ENCODE measurements around the gene CCDC6. TPM values are rescaled to one million over a fixed set of nuclear protein-coding genes. Genes with fewer than 3 reads are reported as not detected.
"Not testable (repeated sequence)": the region's sequence is repeated elsewhere in the genome, so short reads cannot be mapped to it uniquely, and the experiment has no call there.

CCDC6 gene
- total RNA-seq, 1 experiment from 2014 or later = 54.9 TPM

DNA sequence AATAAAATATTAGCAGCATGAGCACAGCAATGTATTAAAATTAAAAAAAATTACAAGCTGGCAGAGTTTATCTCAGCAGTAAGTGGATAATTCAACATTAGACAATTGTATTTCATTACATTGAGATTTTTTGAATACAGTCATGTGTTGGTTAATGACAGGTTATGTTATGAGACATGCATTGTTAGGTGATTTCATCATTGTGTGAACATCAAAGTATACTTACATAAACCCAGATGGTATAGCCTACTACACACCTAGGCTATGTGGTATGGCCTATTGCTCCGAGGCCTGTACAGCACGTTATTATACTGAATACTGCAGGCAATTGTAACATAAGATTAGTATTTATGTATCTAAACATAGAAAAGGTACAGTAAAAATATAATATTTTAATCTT, 29.7 kb downstream of the CCDC6 start (continued):
- no peak for TF ChIP-seq SP1 (IDR thresholded peaks at IDR 0.05; ENCODE audit: low read depth)
- TF ChIP-seq YY1 (IDR thresholded peaks at IDR 0.05; ENCODE audit: extremely low read depth, insufficient replicate concordance, low read depth, low read length) = no peak
- TF ChIP-seq, protein P1, sequence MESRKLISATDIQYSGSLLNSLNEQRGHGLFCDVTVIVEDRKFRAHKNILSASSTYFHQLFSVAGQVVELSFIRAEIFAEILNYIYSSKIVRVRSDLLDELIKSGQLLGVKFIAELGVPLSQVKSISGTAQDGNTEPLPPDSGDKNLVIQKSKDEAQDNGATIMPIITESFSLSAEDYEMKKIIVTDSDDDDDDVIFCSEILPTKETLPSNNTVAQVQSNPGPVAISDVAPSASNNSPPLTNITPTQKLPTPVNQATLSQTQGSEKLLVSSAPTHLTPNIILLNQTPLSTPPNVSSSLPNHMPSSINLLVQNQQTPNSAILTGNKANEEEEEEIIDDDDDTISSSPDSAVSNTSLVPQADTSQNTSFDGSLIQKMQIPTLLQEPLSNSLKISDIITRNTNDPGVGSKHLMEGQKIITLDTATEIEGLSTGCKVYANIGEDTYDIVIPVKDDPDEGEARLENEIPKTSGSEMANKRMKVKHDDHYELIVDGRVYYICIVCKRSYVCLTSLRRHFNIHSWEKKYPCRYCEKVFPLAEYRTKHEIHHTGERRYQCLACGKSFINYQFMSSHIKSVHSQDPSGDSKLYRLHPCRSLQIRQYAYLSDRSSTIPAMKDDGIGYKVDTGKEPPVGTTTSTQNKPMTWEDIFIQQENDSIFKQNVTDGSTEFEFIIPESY (IDR thresholded peaks at IDR 0.05; ENCODE audit: extremely low read depth, insufficient replicate concordance, low read length) = no peak

DNA sequence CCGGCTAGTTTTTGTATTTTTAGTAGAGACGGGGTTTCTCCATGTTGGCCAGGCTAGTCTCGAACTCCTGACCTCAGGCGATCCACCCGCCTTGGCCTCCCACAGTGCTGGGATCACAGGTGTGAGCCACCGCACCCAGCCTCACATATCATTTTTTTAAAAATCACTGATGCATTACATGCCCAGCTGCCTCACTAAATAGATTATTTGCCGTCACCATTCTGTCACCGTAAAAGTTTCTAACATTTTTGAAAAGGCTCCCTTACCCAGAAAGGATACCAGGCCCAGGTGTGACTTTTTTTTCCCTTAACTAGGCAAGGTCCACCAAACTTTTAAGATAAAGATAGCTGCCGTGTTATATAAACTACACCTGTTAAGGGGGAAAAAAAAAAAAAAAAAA, 30.1 kb downstream of the CCDC6 start:
- H3K4me3 ChIP-seq (replicated peaks in 1 of 2; ENCODE audit: low read depth in 1 of 2, low read length in 2 of 2); BruUV-seq (replicated peaks); H3K9me2 ChIP-seq (ENCODE audit: insufficient read depth); CTCF ChIA-PET; H3K36me3 ChIP-seq (ENCODE audit: control insufficient read depth in 1 of 2, insufficient read depth in 2 of 2, low read length in 2 of 2); ATAC-seq; H3K9me3 ChIP-seq (ENCODE audit: control insufficient read depth in 1 of 2, insufficient read depth in 1 of 2, low read depth in 1 of 2, low read length in 2 of 2); H3K27ac ChIP-seq (ENCODE audit: low read depth, low read length); DNase-seq (ENCODE audit: low read depth, low spot score); H3K4me1 ChIP-seq (ENCODE audit: control insufficient read depth in 1 of 2, insufficient read depth in 2 of 2, low read length in 2 of 2); H4K20me1 ChIP-seq (ENCODE audit: insufficient read depth); H3K9ac ChIP-seq (ENCODE audit: low read length); H3K4me2 ChIP-seq (ENCODE audit: low read length); POLR2A ChIA-PET; intact Hi-C loops (cut with micrococcal nuclease); H2AFZ ChIP-seq (ENCODE audit: low read depth, low read length, poor library complexity, severe bottlenecking); H3K27me3 ChIP-seq (ENCODE audit: insufficient read depth, low read length); RAD21 ChIA-PET (ENCODE audit: low non-redundant PET in 1 of 2, low total read pairs in 2 of 2, uncharacterized antibody in 2 of 2, unreplicated experiment in 2 of 2): not testable (repeated sequence)
- peaks cover 96% of the 10 kb centered on the region for H3K79me2 ChIP-seq (ENCODE audit: insufficient read depth, low read length)

DNA sequence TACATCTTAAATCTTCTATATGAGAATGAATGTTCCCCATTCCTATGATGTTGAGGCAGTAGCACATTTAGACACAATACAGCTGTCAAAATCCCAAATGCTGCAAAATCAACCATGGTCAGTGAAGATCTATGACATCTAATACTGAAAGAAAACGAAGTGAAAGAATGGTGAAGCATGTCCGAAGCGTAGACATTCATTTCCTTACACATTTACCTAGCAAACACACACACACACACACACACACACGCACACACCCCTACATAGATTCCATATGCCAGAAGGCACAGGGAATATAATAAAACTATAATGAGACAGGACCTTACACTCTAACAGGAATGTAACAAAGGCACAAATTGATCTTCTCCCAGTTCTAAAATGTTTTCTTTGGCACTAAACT, 32.5 kb downstream of the CCDC6 start:
- Histone ChIP-seq H4K20me1 (ENCODE audit: insufficient read depth) (no peaks in the 10 kb centered on the region; the same call in 1 of the 2 replicates), H3K4me1 (ENCODE audit: control insufficient read depth in 1 of 2, insufficient read depth in 2 of 2, low read length in 2 of 2) (no peaks in the 10 kb centered on the region), H3K4me3 (replicated peaks in 1 of 2; ENCODE audit: low read depth in 1 of 2, low read length in 2 of 2) (no peak overlapping the region), H3K9me2 (ENCODE audit: insufficient read depth) (no peaks in the 10 kb centered on the region), H3K27me3 (ENCODE audit: insufficient read depth, low read length) (no peaks in the 10 kb centered on the region), H3K36me3 (ENCODE audit: control insufficient read depth in 1 of 2, insufficient read depth in 2 of 2, low read length in 2 of 2) (no peaks in the 10 kb centered on the region), H3K27ac (ENCODE audit: low read depth, low read length) (no peak overlapping the region), H3K9me3 (ENCODE audit: control insufficient read depth in 1 of 2, insufficient read depth in 1 of 2, low read depth in 1 of 2, low read length in 2 of 2) (no peaks in the 10 kb centered on the region), H3K4me2 (ENCODE audit: low read length) (no peak overlapping the region), H3K9ac (ENCODE audit: low read length) (no peak overlapping the region), H2AFZ (ENCODE audit: low read depth, low read length, poor library complexity, severe bottlenecking) (no peak overlapping the region), H3K79me2 (ENCODE audit: insufficient read depth, low read length) (peaks cover 95% of the 10 kb centered on the region)
- intact Hi-C loops (cut with micrococcal nuclease) = no loop called here
- DNase-seq (ENCODE audit: low read depth, low spot score) (no peak), ATAC-seq (no peak)
- RAD21 ChIA-PET (ENCODE audit: low non-redundant PET in 1 of 2, low total read pairs in 2 of 2, uncharacterized antibody in 2 of 2, unreplicated experiment in 2 of 2) = no interaction called here
- POLR2A ChIA-PET = no interaction called here
- BruUV-seq (replicated peaks) = no TSS peak
- CTCF ChIA-PET = interaction anchor here (0.7 kb wide), 1 partner anchor 33 kb away, joined by 3 read pairs; no protein-coding TSS in a partner anchor
- TF ChIP-seq, protein P2, sequence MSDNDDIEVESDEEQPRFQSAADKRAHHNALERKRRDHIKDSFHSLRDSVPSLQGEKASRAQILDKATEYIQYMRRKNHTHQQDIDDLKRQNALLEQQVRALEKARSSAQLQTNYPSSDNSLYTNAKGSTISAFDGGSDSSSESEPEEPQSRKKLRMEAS (IDR thresholded peaks at IDR 0.05) = no peak
- TF ChIP-seq RAD21 (IDR thresholded peaks at IDR 0.05; ENCODE audit: low read depth) = no peak
- no peak for TF ChIP-seq ELF1 (IDR thresholded peaks at IDR 0.05; ENCODE audit: borderline replicate concordance, low read depth)
- TF ChIP-seq CEBPB (IDR thresholded peaks at IDR 0.05; ENCODE audit: low read depth) = no peak
- TF ChIP-seq ZFX (IDR thresholded peaks at IDR 0.05) = no peak
- no peak for TF ChIP-seq SIN3A (IDR thresholded peaks at IDR 0.05; ENCODE audit: low read depth)
- TF ChIP-seq POLR2AphosphoS5 (IDR thresholded peaks at IDR 0.05; ENCODE audit: low read depth, low read length) = no peak
- TF ChIP-seq YY1 (IDR thresholded peaks at IDR 0.05; ENCODE audit: extremely low read depth, insufficient replicate concordance, low read depth, low read length) = no peak
- no peak for TF ChIP-seq CBX3 (IDR thresholded peaks at IDR 0.05; ENCODE audit: low read depth)
- no peak for TF ChIP-seq ZNF274 (IDR thresholded peaks at IDR 0.05; ENCODE audit: low read depth, low read length)
- TF ChIP-seq SRF (IDR thresholded peaks at IDR 0.05; ENCODE audit: low read depth) = no peak
- no peak for TF ChIP-seq JUND (IDR thresholded peaks at IDR 0.05)
- TF ChIP-seq EZH2 (IDR thresholded peaks at IDR 0.05) = no peak
- TF ChIP-seq, protein P3, sequence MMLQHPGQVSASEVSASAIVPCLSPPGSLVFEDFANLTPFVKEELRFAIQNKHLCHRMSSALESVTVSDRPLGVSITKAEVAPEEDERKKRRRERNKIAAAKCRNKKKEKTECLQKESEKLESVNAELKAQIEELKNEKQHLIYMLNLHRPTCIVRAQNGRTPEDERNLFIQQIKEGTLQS (IDR thresholded peaks at IDR 0.05) = no peak
- no peak for TF ChIP-seq FOSL1 (IDR thresholded peaks at IDR 0.05; ENCODE audit: low read depth)
- TF ChIP-seq, protein P1 (IDR thresholded peaks at IDR 0.05; ENCODE audit: extremely low read depth, insufficient replicate concordance, low read length) = no peak
